ENCODE data around the gene SLC25A42.
"Not testable (repeated sequence)": the region's sequence is repeated elsewhere in the genome, so short reads cannot be mapped to it uniquely, and the experiment has no call there.

SLC25A42 gene

GRCh38 chr19:19071897-19072296, 8.1 kb downstream of the SLC25A42 start:
- DNase-seq, result no peak

DNA sequence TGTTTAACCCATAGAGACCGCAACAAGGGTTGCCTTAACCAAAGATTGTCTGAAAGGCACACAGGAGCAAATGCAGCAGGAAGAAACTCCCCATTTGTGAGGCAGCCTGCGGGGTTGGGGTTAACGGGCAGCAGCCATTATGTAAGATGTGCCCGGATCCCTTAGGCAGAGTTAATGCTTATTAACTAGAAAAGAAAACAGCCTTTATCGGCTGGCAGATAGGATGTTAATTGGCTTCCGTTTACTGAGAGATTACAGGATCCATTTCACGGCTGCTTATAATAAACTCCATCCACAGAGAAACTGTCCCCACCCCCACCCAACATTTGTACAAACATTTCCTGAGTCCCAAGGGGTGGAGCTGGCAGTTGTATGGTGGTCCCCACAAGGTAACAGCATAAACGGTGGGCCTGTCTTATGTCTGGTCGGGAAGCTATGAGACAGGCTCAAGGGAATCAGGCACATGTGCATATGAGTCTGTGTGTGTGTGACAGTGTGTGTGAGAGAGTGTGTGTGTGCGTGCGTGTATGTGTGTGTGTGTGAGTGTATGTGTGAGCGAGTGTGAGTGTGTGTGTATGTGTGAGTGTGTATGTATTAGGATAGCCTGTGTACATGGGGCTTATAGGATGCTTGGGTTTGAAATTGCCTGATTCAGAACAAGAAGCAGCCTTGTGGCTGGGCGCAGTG, 10.5 kb downstream of the SLC25A42 start:
- no peak for DNase-seq

- no peak for DNase-seq
Observed at GRCh38 chr19:19075126-19075525, 11.3 kb downstream of the SLC25A42 start.

DNA sequence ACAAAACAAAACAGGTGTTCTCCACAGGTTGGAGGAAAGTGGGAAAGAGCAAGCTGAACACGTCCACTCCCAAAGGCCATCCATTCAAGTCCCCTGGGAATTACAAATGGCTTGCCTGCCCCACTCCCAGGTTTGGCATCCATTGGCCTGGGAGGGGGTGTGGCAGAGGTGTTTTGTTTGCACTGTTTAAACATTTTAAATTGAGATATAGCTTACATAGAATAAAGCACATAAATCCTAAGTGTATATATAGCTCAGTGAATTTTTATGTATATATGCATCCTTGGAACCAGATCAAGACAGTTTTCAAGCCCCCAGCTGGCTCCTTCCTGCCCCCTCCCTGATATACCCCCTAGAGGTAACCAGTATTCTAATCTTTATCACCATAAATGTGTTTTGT, 12.7 kb downstream of the SLC25A42 start:
- no peak for DNase-seq

- no peak for DNase-seq
Observed at GRCh38 chr19:19077103-19077502, 13.3 kb downstream of the SLC25A42 start.

DNA sequence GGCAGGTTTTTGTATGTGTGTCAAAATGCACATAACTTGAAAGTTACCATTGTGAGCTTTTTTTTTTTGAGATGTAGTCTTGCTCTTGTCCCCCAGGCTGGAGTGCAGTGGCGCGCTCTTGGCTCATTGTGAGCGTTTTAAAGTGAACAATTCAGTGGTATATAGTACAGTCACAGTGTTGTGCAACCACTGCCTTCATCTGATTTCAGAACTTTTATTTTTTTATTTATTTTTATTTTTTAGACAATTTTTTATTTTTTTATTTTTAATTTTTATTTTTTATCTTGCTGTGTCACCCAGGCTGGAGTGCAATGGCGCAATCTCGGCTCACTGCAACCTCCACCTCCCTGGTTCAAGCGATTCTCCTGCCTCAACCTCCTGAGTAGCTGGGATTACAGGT, 15.0 kb downstream of the SLC25A42 start:
- DNase-seq, result no peak

- no peak for DNase-seq
Observed at GRCh38 chr19:19079571-19079970, 15.8 kb downstream of the SLC25A42 start.

DNA sequence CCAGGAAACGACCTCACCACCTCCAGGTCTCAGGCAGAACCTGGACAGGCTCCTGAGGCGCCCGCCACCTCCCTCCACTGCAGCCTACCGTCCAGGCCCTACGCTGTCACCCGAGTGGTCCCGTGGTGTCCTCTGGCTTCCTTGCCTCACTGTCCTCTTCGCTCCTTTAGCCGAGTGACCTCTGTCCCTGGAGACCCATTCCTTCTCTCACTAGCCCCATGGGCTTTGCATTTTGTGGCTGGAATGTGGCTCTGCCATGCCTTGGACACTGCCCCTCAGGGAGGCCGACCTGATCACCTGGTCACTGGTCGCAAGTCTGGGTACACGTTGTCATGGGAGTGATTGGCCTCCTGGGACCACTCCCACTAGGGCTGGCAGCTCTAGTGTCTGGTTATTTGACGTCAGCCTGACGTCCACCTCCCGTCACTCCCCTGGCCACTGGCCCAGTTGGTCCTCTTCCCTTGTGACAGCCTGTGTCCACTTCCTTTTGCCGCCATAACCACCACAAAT, 17.9 kb downstream of the SLC25A42 start:
- DNase-seq, result no peak

DNA sequence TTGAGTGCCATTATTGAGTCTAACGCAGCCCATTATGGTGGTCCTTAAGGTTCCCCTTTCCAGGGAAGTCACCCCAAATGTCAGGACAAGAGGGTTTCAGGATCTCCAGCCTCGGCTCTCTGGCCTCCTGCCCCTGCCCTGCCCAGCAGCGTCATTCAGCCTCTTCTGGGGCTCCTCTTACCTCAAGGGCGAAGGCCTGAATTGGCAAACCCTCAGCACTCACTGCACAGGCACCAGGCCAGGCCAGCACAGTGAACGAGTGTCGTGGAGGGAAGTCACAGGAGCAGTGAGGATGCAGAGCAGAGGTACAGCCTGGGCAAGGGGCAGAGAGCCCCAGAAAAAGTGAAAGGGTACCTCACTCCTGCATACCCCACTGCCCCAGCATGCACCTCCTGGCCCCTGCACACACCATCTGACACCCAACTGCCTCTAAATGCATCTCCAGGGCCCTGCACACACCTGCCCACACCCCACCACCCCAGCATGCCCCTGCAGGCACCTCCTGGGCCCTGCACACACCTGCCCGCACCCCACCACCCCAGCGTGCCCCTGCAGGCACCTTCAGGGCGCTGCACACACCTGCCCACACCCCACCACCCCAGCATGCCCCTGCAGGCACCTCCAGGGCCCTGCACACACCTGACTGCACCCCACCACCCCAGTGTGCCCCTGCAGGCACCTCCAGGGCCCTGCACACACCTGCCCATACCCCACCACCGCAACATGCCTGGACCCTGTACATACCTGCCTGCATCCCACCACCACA, 19.8 kb downstream of the SLC25A42 start:
- DNase-seq, result no peak

DNA sequence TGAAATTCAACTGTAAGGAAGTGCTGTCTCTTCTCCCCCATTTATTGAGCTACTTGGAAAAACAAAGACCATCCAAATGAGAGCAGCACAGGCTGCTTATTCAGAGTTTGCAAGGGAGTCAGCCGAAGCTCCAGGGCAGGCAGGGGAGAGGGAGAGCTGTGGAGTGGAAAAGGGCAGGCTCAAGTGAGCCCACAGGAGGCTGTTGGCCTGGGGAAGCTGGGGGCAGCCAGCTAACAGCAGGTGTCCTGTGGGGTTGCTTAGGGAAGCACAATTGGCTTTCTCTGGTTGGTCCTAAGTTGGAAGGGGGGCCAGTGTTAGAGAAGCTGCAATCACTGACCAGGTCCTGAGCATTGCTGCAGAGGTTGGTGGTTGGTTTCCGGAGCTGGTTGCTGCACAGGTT, 23.9 kb downstream of the SLC25A42 start:
- no peak for DNase-seq

DNA sequence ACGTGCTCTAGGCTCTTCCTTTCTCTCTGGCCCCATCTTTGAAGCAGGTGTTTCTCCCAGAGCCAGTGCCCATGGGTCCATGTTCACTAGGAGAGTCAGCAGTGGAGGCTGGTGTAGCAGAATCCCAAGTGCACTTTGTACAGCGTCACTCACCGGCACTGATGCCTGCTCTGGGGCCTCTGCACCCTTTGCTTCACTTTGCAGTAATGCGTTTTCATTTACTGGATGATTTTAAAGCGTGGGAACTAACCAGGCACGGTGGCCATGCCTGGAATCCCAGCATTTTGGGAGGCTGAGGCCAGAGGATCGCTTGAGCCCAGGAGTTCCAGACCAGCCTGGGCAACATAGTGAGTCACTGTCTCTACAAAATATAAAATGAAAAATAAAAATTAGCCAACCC, 30.7 kb downstream of the SLC25A42 start:
- DNase-seq, result no peak

- no peak for DNase-seq
Observed at GRCh38 chr19:19095691-19096090, 31.9 kb downstream of the SLC25A42 start.

DNA sequence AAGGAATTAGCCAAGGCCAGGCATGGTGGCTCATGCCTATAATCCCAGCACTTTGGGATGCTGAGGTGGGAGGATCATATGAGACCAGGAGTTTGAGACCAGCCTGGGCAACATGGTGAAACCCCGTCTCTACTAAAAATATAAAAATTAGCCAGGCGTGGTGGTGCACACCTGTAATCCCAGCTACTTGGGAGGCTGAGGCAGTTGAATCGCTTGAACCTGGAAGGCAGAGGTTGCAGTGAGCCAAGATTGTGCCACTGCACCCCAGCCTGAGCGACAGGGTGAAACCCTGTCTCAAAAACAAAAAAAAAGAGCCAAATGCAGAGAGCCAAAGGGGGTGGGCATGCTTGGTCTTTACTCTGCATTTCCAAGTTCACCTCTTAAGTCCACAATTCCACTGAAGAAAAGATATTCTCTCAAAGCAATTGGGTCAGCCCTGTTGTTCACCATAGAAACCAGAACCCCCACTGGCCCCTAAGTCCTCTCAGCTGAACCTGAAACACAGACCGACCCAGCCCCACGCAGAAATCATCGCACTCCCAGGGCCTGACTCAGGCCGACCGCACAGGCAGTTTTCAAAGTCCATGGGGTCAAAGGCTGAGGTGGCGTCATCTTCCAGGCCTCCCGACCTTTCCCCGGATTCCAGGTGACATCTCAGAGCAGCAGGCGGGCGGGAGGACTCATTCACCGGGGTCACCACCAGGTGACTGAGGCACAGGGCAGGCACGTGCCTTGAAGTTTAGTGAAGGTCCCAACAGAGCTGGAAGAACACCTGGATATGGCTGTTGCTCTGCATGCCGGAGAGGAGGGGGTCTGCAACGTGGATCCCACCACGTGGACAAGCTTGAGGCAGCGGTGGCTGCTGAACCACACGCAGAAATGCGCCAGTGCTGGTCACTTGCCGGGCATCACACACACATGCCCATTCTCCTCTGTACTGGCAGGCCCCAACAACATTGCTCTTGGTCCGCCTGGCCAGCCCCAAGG, 33.1 kb downstream of the SLC25A42 start:
- DNase-seq, result no peak

DNA sequence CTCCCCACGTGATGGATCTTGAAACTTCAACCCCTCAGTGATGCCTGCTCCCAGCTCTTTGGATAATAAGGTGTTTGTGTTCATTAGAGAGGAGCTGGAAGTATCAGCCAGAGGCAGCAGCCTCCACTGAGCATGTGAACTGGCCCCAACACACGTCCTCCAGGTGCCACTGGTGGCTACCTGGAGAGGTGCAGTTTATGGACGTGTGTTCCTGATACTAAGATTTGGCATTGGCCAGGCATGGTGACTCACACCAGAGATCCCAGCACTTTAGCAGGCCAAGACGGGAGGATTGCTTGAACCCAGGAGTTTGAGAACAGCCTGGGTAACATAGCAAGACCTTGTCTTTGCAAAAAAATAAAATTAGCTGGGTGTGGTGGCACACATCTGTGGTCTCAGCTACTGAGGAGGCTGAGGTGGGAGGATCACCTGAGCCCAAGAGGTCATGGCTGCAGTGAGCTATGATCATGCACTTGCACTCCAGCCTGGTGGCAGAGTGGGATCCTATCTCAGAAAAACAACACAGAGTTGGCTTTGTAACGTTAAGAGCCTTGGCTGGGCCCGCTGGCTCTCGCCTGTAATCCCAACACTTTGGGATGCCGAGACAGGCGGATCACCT, 34.4 kb downstream of the SLC25A42 start:
- DNase-seq, result no peak

GRCh38 chr19:19098703-19099632, 35.2 kb downstream of the SLC25A42 start:
- no peak for DNase-seq

- DNase-seq, result no peak
Observed at GRCh38 chr19:19101540-19101939, 37.7 kb downstream of the SLC25A42 start.

DNA sequence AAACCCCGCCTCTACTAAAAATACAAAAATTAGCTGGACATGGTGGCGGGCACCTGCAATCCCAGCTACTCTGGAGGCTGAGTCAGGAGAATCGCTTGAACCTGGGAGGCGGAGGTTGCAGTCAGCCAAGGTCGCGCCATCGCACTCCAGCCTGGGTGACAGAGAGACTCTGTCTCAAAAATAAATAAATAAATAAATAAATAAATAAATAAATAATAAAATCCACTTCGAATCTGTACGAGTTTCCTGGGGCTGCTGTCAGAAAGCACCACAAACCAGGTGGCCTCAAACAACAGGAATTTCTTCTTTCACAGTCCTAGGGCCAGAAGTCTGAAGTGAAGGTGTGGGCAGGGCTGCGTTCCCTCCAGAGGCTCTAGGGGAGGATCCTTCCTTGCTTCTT, 38.8 kb downstream of the SLC25A42 start:
- DNase-seq, result not testable (repeated sequence)

- no peak for DNase-seq
Observed at GRCh38 chr19:19103167-19103566, 39.4 kb downstream of the SLC25A42 start.

GRCh38 chr19:19105365-19106055, 41.7 kb downstream of the SLC25A42 start:
- no peak for DNase-seq

DNA sequence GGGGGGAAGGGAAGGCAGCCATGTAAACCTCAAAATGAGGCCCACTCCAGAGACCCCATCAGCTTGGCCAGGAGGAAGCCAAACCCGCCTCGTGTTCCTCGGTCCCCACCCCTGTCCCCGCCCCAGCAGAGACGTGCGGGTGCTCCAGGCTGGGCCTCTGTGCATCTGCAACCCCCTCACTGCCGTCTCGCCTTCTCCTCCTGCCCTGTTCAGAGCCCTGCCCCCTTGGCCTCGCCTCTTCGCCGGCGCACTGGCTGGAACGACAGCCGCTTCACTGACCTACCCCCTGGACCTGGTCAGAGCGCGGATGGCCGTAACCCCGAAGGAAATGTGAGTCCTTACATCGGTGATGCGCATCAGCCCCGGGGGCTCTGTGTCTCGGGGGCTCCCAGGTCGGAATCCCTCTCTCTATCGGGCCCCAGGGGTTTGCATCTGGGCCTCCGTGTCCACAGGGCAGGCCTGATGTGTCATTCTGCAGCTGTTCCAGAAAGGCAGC, 42.3 kb downstream of the SLC25A42 start:
- no peak for DNase-seq

DNA sequence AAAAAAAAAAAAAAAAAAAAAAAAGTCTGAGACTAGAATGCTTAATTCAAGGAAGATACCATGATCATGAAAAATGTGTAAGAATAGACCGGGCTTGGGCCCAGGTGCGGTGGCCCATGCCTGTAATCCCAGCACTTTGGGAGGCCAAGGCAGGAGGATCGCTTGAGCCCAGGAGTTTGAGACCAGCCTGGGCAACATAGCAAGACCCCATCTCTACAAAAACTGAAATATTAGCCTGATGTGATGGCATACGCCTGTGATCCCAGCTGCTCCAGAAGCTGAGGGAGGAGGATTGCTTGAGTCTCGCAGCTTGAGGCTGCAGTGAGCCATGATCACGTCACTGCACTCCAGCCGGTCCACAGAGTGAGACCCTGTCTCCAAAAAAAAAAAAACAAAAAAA, 43.1 kb downstream of the SLC25A42 start:
- DNase-seq, result not testable (repeated sequence)

All from activated T-cell treated with anti-CD3 and anti-CD28 coated beads, Interleukin-2, amount 50 U/mL, for 1 hour (primary cell).